Ishikawa (cell line): ENCODE measurements around the gene ABCB8.

Experiments
- EP300 ChIP-seq: IDR thresholded peaks from 2 replicates; pipeline ENCODE4 v1.6.1; 2012; ENCODE audit warnings: borderline replicate concordance
- REST ChIP-seq: IDR thresholded peaks from 2 replicates; pipeline ENCODE4 v1.6.1; 2012; ENCODE audit warnings: low read depth, mild to moderate bottlenecking
- USF1 ChIP-seq: IDR thresholded peaks from 2 replicates; pipeline ENCODE4 v1.6.1; 2012
- YY1 ChIP-seq: IDR thresholded peaks from 2 replicates; pipeline ENCODE4 v1.6.1; 2012; ENCODE audit warnings: low read depth

- TF ChIP-seq USF1 (no peak), YY1 (no peak), REST (no peak), EP300 (no peak)
Measured at GRCh38 chr7:151064993-151065392, 36.7 kb downstream of the ABCB8 start.
